Endodermal cell (in vitro differentiated cells): ENCODE results near the gene MRPL1. TPM values are rescaled to one million over a fixed set of nuclear protein-coding genes. Genes with fewer than 3 reads are reported as not detected.

Experiments
- DNase-seq: peaks from one replicate; pipeline ENCODE4 v3.0.0-alpha.2; 2017
- H3K27ac ChIP-seq: 2 replicates; pipeline ENCODE4 v1.5.1; 2013; ENCODE audit warnings: mild to moderate bottlenecking, low read depth, low read length, moderate library complexity
- H3K27me3 ChIP-seq: 2 replicates; pipeline ENCODE4 v1.6.1; 2013; ENCODE audit warnings: mild to moderate bottlenecking, low read length, moderate library complexity; ENCODE audit not compliant: insufficient read depth, control insufficient read depth, poor library complexity, severe bottlenecking
- H3K36me3 ChIP-seq: 2 replicates; pipeline ENCODE4 v1.7.0; 2013; ENCODE audit warnings: mild to moderate bottlenecking, low read length, moderate library complexity; ENCODE audit not compliant: control insufficient read depth, insufficient read depth
- H3K4me1 ChIP-seq: one replicate; pipeline ENCODE4 v1.7.0; 2013; ENCODE audit warnings: low read length; ENCODE audit not compliant: control insufficient read depth, insufficient read depth
- H3K4me3 ChIP-seq: 2 replicates; pipeline ENCODE4 v1.5.1; 2013; ENCODE audit warnings: mild to moderate bottlenecking, low read length, moderate library complexity
- H3K9ac ChIP-seq: 2 replicates; pipeline ENCODE4 v1.6.1; 2013; ENCODE audit warnings: mild to moderate bottlenecking, low read length, moderate library complexity; ENCODE audit not compliant: poor library complexity, severe bottlenecking; ENCODE audit errors: extremely low read depth
- H3K9me3 ChIP-seq: 2 replicates; pipeline ENCODE4 v1.6.1; 2013; ENCODE audit warnings: mild to moderate bottlenecking, low read length, moderate library complexity; ENCODE audit not compliant: control insufficient read depth
- H3K27ac Mint-ChIP-seq: 2 replicates; pipeline ENCODE4 v1.8.0; 2020; ENCODE audit warnings: mixed read lengths
- H3K27me3 Mint-ChIP-seq: 2 replicates; pipeline ENCODE4 v1.8.0; 2021; ENCODE audit warnings: mild to moderate bottlenecking, mixed read lengths; ENCODE audit not compliant: insufficient read depth
- H3K36me3 Mint-ChIP-seq: 2 replicates; pipeline ENCODE4 v1.8.0; 2020; ENCODE audit warnings: low read depth, mixed read lengths
- H3K4me1 Mint-ChIP-seq: 2 replicates; pipeline ENCODE4 v1.8.0; 2020; ENCODE audit warnings: mixed read lengths
- H3K4me3 Mint-ChIP-seq: 2 replicates; pipeline ENCODE4 v1.8.0; 2020; ENCODE audit warnings: mild to moderate bottlenecking, moderate library complexity, mixed read lengths
- H3K9me3 Mint-ChIP-seq: 2 replicates; pipeline ENCODE4 v1.8.0; 2020; ENCODE audit warnings: mild to moderate bottlenecking, mixed read lengths
- WGBS, 2 experiments: methylation state at CpG; one replicate each; pipeline versions ENCODE4 v1.1.5 to v1.1.7; 2013; ENCODE audit warnings: missing lambda C conversion rate in 2 of 2, mixed read lengths in 1 of 2; ENCODE audit not compliant: insufficient coverage in 1 of 2, insufficient read length in 1 of 2; 5-methylcytosine and 5-hydroxymethylcytosine counted together
- total RNA-seq, 2 donors: library from RNA; stranded (reverse); fragmentation: NEBNext Ultra II Directional in 1 of 2; extraction: Animal tissue kit (Norgen Biotek cat#: 25700) in 1 of 2; gene quantifications; 2 replicates in 1 of 2; 3 replicates in 1 of 2; pipeline ENCODE4 v1.2.1, GENCODE V29; 2021
- TF ChIP-seq, protein P1 (sequence below): fragments of 200-600 bp; sonication (generic); conservative IDR thresholded peaks from 2 replicates; pipeline ENCODE4 v1.5.0; 2021; ENCODE audit warnings: antibody characterized with exemption, mild to moderate bottlenecking

The MRPL1 gene
- total RNA-seq, 2 donors from 2014 or later = 31.7 to 46.4 TPM

DNA sequence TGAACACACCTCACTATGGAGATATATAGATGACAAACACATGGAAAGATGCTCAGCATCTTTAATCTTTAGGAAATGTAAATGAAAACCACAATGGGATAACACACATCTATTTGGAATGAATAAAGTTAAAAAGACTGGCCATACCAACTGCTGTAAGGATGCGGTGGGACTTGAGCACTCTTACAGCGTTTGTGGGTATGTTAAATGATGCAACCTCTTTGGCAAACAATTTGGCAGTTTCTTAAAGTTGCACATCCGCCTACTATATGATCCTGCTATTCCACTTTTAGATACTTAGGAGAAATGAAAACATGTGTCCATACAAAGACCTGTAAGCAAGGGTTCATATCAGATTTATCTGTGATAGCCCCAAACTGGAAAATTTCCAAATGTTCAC lies 50.7 kb downstream of the MRPL1 start:
- no peak for DNase-seq
- H3K27me3 Mint-ChIP-seq = no peaks in the 10 kb centered on the region
- H3K27ac ChIP-seq = no peak overlapping the region
- peaks cover 11% of the 10 kb centered on the region for H3K36me3 ChIP-seq
- H3K27me3 ChIP-seq = no peaks in the 10 kb centered on the region
- H3K9me3 Mint-ChIP-seq = no peaks in the 10 kb centered on the region
- WGBS, 2 experiments = 96 to 100% methylated on average over 3 of the region's 3 CpGs
- no peak overlapping the region for H3K4me3 Mint-ChIP-seq
- H3K36me3 Mint-ChIP-seq = peaks cover 15% of the 10 kb centered on the region
- TF ChIP-seq, protein P1, sequence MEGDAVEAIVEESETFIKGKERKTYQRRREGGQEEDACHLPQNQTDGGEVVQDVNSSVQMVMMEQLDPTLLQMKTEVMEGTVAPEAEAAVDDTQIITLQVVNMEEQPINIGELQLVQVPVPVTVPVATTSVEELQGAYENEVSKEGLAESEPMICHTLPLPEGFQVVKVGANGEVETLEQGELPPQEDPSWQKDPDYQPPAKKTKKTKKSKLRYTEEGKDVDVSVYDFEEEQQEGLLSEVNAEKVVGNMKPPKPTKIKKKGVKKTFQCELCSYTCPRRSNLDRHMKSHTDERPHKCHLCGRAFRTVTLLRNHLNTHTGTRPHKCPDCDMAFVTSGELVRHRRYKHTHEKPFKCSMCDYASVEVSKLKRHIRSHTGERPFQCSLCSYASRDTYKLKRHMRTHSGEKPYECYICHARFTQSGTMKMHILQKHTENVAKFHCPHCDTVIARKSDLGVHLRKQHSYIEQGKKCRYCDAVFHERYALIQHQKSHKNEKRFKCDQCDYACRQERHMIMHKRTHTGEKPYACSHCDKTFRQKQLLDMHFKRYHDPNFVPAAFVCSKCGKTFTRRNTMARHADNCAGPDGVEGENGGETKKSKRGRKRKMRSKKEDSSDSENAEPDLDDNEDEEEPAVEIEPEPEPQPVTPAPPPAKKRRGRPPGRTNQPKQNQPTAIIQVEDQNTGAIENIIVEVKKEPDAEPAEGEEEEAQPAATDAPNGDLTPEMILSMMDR = no peak
- H3K4me3 ChIP-seq = no peak overlapping the region
- no peaks in the 10 kb centered on the region for H3K9me3 ChIP-seq
- no peak overlapping the region for H3K27ac Mint-ChIP-seq
- peaks cover 5% of the 10 kb centered on the region for H3K4me1 Mint-ChIP-seq
- no peaks in the 10 kb centered on the region for H3K4me1 ChIP-seq
- no peak overlapping the region for H3K9ac ChIP-seq

DNA sequence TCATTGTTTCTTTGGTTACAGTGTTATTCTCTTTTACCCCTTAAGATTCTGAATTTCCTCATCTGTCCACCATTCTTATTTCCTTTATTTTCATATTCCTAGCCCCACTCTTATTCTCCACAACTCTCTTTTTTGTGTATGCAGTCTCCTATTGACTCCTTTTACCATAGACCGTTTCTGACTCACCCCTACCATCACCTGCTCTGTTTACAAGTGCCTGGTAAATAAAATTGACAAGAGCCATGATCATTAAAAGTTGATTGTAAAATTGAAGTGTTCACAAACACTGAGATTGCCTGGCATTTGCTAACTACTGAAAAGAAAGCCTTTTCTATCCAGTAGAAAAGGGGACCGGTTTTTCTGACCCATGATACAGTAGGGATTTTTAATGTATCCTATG lies 54.4 kb downstream of the MRPL1 start:
- Histone ChIP-seq H3K9me3 (no peaks in the 10 kb centered on the region), H3K36me3 (peaks cover 13% of the 10 kb centered on the region), H3K9ac (no peak overlapping the region), H3K27ac (no peak overlapping the region), H3K27me3 (no peaks in the 10 kb centered on the region), H3K4me1 (no peaks in the 10 kb centered on the region), H3K4me3 (no peak overlapping the region)
- Mint-ChIP-seq H3K27me3 (no peaks in the 10 kb centered on the region), H3K36me3 (peaks cover 9% of the 10 kb centered on the region), H3K9me3 (no peaks in the 10 kb centered on the region), H3K4me1 (peaks cover 12% of the 10 kb centered on the region), H3K27ac (no peak overlapping the region), H3K4me3 (no peak overlapping the region)
- no peak for DNase-seq
- 100% methylated on average over 2 of the region's 2 CpGs; no CpG with 5 or more reads in 1 of the 2 experiments for WGBS, 2 experiments
- TF ChIP-seq, protein P1 = no peak

DNA sequence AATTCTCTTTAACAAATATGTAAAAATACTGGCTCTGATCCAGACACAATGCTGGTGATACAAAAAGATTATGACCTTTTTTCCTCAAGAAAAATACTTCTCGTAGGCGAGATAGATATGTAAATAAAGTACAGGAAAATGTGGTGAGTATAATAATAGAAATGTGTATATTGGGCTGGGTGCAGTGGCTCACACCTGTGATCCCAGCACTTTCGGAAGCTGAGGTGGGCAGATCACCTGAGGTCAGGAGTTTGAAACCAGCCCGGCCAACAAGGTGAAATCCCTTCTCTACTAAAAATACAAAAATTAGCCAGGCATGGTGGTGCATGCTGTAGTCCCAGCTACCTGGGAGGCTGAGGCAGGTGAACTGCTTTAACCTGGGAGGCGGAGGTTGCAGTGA lies 55.0 kb downstream of the MRPL1 start:
- H3K9ac ChIP-seq = no peak overlapping the region
- Mint-ChIP-seq H3K27me3 (no peaks in the 10 kb centered on the region), H3K4me3 (no peak overlapping the region), H3K27ac (no peak overlapping the region), H3K9me3 (no peaks in the 10 kb centered on the region), H3K36me3 (peaks cover 9% of the 10 kb centered on the region), H3K4me1 (peaks cover 12% of the 10 kb centered on the region)
- no peaks in the 10 kb centered on the region for H3K9me3 ChIP-seq
- H3K4me3 ChIP-seq = no peak overlapping the region
- H3K36me3 ChIP-seq = peaks cover 11% of the 10 kb centered on the region
- no peaks in the 10 kb centered on the region for H3K27me3 ChIP-seq
- TF ChIP-seq, protein P1 = no peak
- DNase-seq = no peak
- WGBS, 2 experiments = 43 to 85% methylated on average over 1 to 5 of the region's 5 CpGs
- H3K27ac ChIP-seq = no peak overlapping the region
- no peaks in the 10 kb centered on the region for H3K4me1 ChIP-seq
